Stimulated activated CD4-positive, alpha-beta T cell treated with anti-CD3 and anti-CD28 coated beads, TNF-alpha, amount 100 ng/mL, for 24 hours (primary cell): ENCODE data around the gene C1QTNF1.

Experiments used
- DNase-seq, 3 experiments: peaks; one replicate each; pipeline ENCODE4 v3.0.0-alpha.2; 2020; ENCODE audit warnings: low read depth in 3 of 3

Gene C1QTNF1, protein sequence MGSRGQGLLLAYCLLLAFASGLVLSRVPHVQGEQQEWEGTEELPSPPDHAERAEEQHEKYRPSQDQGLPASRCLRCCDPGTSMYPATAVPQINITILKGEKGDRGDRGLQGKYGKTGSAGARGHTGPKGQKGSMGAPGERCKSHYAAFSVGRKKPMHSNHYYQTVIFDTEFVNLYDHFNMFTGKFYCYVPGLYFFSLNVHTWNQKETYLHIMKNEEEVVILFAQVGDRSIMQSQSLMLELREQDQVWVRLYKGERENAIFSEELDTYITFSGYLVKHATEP

DNA sequence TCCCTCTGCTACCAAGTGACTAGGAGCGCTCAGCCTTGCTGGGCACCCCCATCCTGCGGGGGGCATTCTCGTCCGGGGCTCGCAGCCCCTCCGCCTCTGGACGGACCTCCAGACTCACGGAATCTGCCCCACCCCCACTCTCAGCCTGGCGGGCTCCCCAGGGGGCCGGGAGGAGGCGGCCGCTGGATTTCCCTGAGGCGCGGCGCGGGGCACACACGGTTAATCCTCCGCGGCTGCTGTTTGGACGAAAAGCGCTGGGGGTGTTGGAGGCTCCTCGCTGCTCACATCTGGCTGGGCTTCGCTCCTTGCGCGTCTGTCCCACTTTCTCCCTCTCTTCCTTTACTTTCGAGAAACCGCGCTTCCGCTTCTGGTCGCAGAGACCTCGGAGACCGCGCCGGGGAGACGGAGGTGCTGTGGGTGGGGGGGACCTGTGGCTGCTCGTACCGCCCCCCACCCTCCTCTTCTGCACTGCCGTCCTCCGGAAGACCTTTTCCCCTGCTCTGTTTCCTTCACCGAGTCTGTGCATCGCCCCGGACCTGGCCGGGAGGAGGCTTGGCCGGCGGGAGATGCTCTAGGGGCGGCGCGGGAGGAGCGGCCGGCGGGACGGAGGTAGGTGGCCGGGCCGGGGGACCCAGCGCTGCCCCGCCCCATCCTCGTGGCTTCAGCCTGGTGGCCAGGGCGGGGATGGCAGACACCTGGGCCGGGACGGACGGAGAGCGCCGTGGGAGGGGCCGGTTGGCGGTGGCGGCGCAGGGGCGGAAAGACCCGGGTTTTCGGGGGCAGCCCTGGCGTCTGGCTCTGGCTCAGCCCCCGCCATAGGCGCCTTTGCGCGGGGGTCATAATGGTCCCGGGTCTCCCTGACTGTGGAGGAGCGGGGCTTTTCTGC is at the start of gene C1QTNF1:
C1QTNF1 (plus strand) TSS at position 284 of the 886 bp plus-strand sequence. CDS start 19,800 bp downstream, outside the sequence.
- DNase-seq: peak in 1 of 3 experiments; percentile 17

DNA sequence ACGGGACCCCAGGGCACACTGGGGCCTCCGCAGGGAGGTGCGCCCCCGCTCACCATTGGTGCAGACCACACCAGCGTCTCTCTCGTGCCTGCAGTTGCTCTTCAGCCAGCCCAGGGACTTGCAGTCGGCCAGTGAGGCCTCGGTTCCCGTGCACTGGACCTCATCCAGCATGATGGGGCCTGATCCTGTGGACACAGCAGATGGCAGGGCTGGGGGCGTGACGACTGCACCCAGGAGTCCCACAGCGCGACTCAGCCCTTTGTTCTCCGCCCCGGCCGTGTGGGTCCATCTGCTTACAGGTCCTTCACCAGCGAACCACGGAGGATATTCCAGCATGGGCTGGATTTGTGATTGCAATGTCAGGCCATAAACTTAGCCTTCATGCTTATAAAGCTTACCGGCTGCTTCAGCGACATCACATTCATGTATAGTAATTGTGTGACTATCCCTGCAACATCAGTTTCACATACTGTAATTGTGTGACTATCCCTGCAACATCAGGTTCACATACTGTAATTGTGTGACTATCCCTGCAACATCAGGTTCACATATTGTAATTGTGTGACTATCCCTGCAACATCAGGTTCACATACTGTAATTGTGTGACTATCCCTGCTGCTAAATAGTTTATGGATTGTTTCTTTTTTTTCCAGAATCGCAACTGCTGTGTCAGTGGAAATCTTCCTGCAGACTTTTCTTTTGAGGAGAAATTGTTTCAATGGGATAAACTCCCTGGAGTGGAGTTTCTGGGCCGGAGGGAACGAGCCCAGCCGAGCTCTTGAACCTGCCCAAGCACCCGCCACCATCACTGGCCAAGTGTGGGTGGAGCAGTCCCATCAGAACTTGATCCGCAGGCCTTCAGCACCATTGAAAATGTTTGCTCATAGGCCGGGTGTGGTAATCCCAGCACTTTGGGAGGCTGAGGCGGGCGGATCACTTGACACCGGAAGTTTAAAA is 49.1 kb upstream of the C1QTNF1 start:
- no peak for DNase-seq

GRCh38 chr17:78976907-78977680 is 46.9 kb upstream of the C1QTNF1 start:
- no peak for DNase-seq

DNA sequence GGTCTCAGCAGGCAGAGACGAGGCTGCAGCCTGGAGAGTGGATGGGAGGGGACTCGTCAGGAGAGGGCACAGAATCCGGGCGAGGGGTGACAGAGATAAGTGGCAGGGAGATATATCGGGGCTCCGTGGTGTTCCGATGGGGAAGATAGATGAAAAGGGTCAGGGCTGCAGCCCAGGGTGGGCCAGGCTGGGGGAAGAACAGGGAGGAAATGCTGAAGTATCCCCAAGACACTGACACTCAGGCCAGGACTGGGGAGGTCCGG is 46.4 kb upstream of the C1QTNF1 start:
- no peak for DNase-seq

GRCh38 chr17:78977997-78978973 is 45.7 kb upstream of the C1QTNF1 start:
- DNase-seq: no peak

DNA sequence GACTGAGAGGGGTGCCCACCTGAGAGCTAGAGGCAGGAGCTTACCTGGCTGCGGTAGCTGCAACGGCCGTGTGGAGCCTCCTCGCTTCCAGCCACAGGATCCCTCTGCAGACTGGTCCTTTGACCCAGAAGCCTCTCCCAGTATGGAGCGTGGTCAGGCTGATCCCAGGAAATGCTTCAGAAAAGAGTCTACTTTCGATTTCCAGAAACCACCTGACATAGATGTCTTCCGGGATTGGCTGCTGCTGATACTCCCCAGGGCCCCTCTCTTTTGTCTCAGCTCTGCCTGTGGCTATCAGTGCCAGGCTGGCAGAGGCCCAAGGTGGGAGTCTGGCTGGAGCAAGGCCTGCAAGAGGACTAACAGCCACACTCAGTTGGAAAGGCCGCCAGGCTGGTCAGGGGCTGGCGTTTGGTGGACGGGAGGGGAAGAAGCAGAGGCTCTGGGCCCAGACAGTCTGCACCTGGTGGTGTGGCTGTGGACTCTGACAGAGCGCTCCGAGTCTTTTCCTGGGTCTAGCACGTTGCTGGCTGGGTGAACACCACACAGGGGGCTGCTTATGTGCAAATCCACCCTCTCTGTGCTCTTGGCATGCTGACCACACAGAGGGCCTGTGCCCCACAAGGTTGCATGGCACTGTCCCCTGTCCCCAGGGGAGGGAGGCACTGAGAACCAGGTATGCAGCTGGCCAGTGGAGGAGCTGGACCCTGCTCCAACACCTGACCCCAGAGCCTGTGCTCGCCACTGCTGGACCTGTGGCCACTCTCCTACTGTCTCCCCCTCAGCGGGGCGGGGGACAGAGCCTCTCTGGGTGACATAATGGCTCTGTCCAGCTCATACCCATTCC is 44.0 kb upstream of the C1QTNF1 start, which contains the start of gene LGALS3BP:
LGALS3BP (minus strand) TSS at position 144 of the 844 bp plus-strand sequence. CDS start 2,732 bp downstream, outside the sequence.
- DNase-seq: peak in 2 of 3 experiments; percentile 2 to 15

DNA sequence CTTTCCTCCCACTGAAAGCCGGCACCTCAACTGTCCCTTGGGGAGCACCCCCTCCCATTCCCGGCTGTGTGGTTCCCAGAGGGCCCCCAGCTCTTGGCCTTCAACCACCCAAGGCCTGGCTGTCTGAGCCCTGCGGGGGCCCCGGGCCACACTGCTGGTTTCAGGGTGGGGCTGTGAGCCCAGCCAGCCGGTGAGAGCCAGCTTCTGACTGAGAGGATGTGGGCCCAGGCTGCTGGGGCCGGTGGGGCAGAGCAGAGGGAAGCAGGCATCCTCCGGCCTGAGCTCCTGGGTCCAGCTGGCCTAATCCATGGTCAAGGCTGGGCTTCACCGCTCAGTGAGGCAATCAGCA is 43.4 kb upstream of the C1QTNF1 start:
- DNase-seq: no peak

GRCh38 chr17:78981010-78981888 is 42.7 kb upstream of the C1QTNF1 start:
- DNase-seq: no peak

- DNase-seq: no peak
Measured at GRCh38 chr17:78985395-78985794, 38.6 kb upstream of the C1QTNF1 start.

DNA sequence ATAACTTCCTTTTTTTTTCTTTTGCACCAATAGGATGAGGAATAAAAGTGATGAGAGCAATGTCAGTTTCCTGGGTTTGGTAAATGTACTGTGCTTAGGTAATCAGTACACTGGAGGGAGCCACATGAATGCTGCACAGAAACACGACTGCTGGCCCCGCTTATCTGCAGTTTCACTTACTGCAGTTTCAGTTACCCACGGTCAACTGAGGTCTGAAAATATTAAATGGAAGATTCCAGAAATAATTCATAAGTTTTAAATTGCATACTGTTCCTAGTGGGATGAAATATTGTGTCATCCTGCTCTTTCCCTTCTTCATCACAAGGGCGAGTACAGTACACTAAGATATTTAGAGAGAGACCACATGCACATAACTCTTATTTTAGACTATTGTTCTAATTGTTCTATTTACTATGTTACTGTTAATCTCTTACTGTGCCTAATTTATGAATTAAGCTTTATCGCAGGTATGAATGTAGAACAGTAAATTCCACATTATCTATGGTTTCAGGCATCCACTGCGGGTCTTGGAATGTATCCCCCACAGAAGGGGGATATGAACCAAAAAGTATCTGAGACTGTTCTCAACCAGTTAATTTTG is 37.8 kb upstream of the C1QTNF1 start:
- no peak for DNase-seq

DNA sequence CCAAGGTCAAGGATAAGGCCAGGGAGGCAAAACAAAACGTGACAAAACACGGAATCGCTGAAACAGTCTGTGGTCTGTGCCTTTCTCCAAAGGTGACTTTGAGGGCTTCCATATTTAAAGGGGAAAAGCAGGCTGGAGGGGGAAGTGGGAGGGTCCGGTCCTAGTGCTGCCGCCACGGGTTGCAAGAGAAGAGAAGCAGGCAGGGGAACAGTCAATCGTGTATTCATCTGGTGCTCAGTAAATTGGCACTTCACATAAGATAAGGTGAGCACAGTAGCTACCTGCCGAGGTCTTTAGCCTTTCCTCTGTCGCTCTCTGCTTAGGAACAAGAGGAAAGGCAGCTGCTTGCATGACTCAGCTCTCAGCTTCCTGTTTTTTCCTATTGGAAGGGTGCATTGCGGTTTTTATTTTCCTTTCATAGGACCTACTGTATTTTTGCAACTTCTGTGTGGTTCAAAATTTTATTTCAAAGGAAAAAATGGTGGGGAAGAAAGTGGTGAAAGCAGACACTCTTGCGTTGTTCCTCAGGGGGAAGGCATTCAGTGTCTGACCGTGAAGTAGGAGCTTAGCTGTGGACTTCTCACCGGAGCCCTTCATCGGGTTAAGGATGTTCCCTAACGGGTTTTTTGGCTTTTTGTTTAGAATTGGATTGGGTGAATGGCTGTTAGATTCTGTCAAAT is 37.2 kb upstream of the C1QTNF1 start:
- no peak for DNase-seq

- DNase-seq: no peak
Measured at GRCh38 chr17:78988152-78988551, 35.8 kb upstream of the C1QTNF1 start.

- no peak for DNase-seq
Measured at GRCh38 chr17:78990349-78991016, 33.5 kb upstream of the C1QTNF1 start.

GRCh38 chr17:78991017-78991738 is 32.8 kb upstream of the C1QTNF1 start:
- no peak for DNase-seq

DNA sequence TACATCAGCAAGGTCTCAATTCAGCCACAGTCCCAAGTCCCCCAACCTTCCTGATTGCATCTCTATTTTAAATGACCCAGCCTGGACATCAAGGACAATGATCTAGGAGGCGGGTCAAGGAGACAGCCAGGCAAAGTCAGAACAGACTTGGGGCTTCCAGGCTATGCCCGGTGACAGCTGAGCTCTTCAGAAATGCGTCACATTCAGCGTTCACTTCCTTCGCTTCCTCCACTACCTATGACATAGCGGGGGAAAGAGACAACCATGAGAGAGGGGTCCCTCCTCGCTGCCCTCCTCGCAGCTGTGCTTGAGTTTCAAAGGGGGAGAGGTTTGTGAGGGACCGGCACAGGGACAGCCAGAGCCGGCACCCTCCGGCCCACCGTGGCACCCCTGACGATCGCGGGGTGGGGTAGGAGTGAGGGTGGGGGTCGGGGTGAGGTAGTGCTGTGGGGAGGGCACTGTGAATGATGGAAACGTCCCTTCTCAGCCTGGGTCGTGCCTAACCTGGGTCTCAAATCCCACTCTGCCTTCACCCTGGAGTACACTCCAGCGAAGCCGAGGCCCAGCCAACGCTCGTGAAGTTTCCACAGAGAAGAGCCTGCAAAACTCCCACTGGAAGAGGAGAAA is 31.9 kb upstream of the C1QTNF1 start:
- no peak for DNase-seq
